Peyer's patch (tissue), 4 donors: ENCODE measurements around the gene CALY.

Experiments used
- POLR2A ChIP-seq, 2 donors: fragments of 450-650 bp; IDR thresholded peaks; one replicate each; pipeline ENCODE4 v1.5.1; 2017; ENCODE audit warnings: antibody characterized with exemption in 2 of 2, mild to moderate bottlenecking in 2 of 2, moderate library complexity in 2 of 2
- TF ChIP-seq, protein P1 (sequence below), 6 experiments: fragments of 450-650 bp in 4 of 6; fragments of 200-600 bp in 2 of 6; sonication (generic) in 1 of 6; IDR thresholded peaks; one replicate each; pipeline ENCODE4 v1.5.1; 2017 to 2019; ENCODE audit warnings: antibody characterized with exemption in 6 of 6, mild to moderate bottlenecking in 3 of 6, moderate library complexity in 1 of 6

DNA sequence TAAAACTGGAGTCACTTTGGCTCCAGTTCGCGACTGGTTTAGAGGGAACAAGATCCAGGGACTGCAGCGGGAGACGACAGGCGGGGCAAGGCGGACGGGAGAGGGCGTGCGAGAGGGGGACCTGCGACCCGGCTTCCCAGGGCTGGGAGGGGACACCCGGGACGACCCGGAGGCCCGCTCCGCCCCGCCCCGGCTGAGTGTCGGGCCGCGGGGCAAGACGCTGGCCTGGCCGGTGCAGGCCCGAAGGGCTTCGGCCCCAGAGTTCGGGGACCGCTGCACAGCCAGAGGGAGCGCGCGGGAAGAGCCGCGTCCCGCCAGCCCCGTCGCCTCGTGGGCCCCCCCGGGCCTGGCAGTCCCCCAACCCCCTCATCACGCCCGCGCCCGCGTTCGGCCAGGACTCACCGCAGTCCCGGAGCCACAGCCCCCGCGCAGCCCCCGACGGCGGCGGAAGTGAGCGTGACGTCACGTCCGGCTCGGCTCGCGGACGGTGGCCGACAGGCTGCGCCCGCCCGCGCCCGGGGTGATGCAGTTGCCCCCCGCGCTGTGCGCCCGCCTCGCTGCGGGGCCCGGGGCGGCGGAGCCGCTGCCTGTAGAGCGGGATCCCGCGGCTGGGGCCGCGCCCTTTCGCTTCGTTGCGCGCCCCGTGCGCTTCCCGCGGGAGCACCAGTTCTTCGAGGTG lies 28.1 kb downstream of the CALY start, which contains the start of the genes TUBGCP2 and ZNF511:
- TF ChIP-seq, protein P1, sequence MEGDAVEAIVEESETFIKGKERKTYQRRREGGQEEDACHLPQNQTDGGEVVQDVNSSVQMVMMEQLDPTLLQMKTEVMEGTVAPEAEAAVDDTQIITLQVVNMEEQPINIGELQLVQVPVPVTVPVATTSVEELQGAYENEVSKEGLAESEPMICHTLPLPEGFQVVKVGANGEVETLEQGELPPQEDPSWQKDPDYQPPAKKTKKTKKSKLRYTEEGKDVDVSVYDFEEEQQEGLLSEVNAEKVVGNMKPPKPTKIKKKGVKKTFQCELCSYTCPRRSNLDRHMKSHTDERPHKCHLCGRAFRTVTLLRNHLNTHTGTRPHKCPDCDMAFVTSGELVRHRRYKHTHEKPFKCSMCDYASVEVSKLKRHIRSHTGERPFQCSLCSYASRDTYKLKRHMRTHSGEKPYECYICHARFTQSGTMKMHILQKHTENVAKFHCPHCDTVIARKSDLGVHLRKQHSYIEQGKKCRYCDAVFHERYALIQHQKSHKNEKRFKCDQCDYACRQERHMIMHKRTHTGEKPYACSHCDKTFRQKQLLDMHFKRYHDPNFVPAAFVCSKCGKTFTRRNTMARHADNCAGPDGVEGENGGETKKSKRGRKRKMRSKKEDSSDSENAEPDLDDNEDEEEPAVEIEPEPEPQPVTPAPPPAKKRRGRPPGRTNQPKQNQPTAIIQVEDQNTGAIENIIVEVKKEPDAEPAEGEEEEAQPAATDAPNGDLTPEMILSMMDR (IDR thresholded peaks at IDR 0.05): peak in 2 of 6 experiments; percentile 6 to 9
- peak; percentile 61 to 63 for TF ChIP-seq POLR2A (IDR thresholded peaks at IDR 0.05)
